Lung (tissue), 12 donors: Measurements from ENCODE around the gene UNC5A. TPM values are rescaled to one million over a fixed set of nuclear protein-coding genes. Genes with fewer than 3 reads are reported as not detected.

Experiments used
- ATAC-seq: fragments of 200-7000 bp; cut with Tn5 transposase; one replicate; pipeline ENCODE4 v1.9.1; 2020; ENCODE audit warnings: moderate number of reproducible peaks; ENCODE audit not compliant: insufficient read depth, low FRiP score
- DNase-seq, 3 donors: peaks; one replicate each; pipeline ENCODE4 v3.0.0-alpha.2; 2013 to 2017
- H3K27ac ChIP-seq, 2 donors: one replicate each; pipeline ENCODE4 v1.5.1; 2013; ENCODE audit warnings: mild to moderate bottlenecking in 2 of 2, moderate library complexity in 2 of 2, control low read depth in 1 of 2, inconsistent platforms in 1 of 2, low read depth in 1 of 2, low read length in 1 of 2
- H3K27me3 ChIP-seq, 3 donors: one replicate each; pipeline ENCODE4 v1.5.1; 2013; ENCODE audit warnings: low read length in 2 of 3; ENCODE audit not compliant: control insufficient read depth in 3 of 3, insufficient read depth in 3 of 3
- H3K36me3 ChIP-seq, 4 donors: one replicate each; pipeline ENCODE4 v1.5.1; 2013; ENCODE audit warnings: low read length in 4 of 4, mild to moderate bottlenecking in 1 of 4, moderate library complexity in 1 of 4; ENCODE audit not compliant: control insufficient read depth in 4 of 4, insufficient read depth in 4 of 4
- H3K4me1 ChIP-seq, 5 donors: one replicate each; pipeline ENCODE4 v1.5.1; 2013; ENCODE audit warnings: low read length in 5 of 5, mild to moderate bottlenecking in 2 of 5, moderate library complexity in 1 of 5; ENCODE audit not compliant: control insufficient read depth in 5 of 5, insufficient read depth in 5 of 5
- H3K4me3 ChIP-seq: one replicate; pipeline ENCODE4 v1.5.1; 2013; ENCODE audit warnings: mild to moderate bottlenecking, control low read depth, moderate library complexity
- H3K9ac ChIP-seq, 2 donors: one replicate each; pipeline ENCODE4 v1.5.1; 2013; ENCODE audit warnings: low read length in 2 of 2, control low read depth in 1 of 2; ENCODE audit not compliant: insufficient read depth in 1 of 2
- H3K9me3 ChIP-seq, 4 donors: one replicate each; pipeline ENCODE4 v1.5.1; 2013; ENCODE audit warnings: low read length in 3 of 4, mild to moderate bottlenecking in 1 of 4, moderate library complexity in 1 of 4; ENCODE audit not compliant: control insufficient read depth in 4 of 4, insufficient read depth in 3 of 4
- CTCF ChIP-seq: IDR thresholded peaks from 2 replicates; pipeline ENCODE4 v1.5.1; 2012; ENCODE audit warnings: mild to moderate bottlenecking; ENCODE audit errors: control extremely low read depth, extremely low read depth
- WGBS, 2 donors: extraction: QIAGEN DNeasy Blood & Tissue Kit; methylation state at CpG; one replicate each; pipeline ENCODE4 v1.1.7; 2013; 5-methylcytosine and 5-hydroxymethylcytosine counted together
- polyA plus RNA-seq, 2 donors: library from polyadenylated mRNA; stranded (reverse); fragments of 200-250 nt; gene quantifications; one replicate each; pipeline ENCODE4 v1.2.1, GENCODE V29; 2013
- total RNA-seq, 2 donors: library from RNA; depleted of rRNA in 1 of 2; stranded (reverse); fragments of >200 nt in 1 of 2; gene quantifications; one replicate each; pipeline ENCODE4 v1.2.1, GENCODE V29; 2014 to 2021
- donor health status: control.
- donor health status: control.
- donor health status: Bipolar disorder and iron deficiency.
- donor health status: healthy.
- donor health status: DM: yes; HTN: yes; CAD: no.

The UNC5A gene
- total and polyA plus RNA-seq, 4 donors = 0.08 to 0.40 (median 0.13) TPM

DNA sequence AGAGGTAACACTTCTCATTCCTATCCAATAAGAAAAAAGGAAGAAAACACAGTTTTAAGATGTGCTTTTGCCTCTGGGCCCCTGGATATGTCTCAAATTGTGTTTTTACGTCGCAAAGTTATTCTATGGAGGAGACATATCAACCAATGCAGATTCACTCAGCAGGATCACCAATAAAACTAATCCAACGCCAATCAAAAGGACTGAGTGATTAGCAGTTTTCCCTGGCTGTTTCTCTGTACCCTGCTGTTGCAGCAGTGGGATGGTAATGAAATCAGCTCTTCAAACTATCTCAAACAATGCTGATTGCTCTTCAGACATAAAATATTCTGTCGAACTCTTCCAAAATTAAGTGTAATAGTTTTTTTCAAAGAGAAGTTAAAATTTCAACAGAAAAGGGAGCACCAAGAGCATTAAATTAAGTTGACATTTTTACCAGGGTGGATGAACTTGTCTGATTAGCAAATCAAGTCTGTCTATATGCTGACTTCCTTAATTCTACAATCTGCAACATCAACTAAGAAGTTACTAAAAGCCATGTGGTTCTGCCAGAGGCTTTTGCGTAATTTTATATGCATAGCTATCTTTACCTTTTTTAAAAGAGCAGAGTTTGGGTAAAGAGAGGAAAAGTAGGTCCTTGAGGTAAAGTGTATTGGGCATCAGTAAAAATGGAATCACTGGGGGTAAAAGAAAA is 98.5 kb downstream of the UNC5A start:
- no peak for ATAC-seq
- WGBS, 2 donors = 81 to 88% methylated on average over 5 of the region's 5 CpGs
- DNase-seq = no peak
- H3K27ac ChIP-seq = no peak overlapping the region
- no peak overlapping the region for H3K4me3 ChIP-seq
- peaks cover 0 to 2% (median 0%) of the 10 kb centered on the region in 4 donors for H3K9me3 ChIP-seq
- no peak for TF ChIP-seq CTCF
- no peaks in the 10 kb centered on the region for H3K27me3 ChIP-seq
- no peak overlapping the region for H3K9ac ChIP-seq
- peaks cover 23 to 37% (median 32%) of the 10 kb centered on the region in 4 donors for H3K36me3 ChIP-seq
- H3K4me1 ChIP-seq = peaks cover 0 to 2% (median 0%) of the 10 kb centered on the region in 5 donors

GRCh38 chr5:176912115-176912514 is 101.8 kb downstream of the UNC5A start:
- TF ChIP-seq CTCF = no peak
- Histone ChIP-seq H3K4me3 (no peak overlapping the region), H3K9ac (no peak overlapping the region), H3K4me1 (peaks cover 0 to 2% (median 0%) of the 10 kb centered on the region in 5 donors), H3K27me3 (no peaks in the 10 kb centered on the region), H3K9me3 (peaks cover 0 to 2% (median 0%) of the 10 kb centered on the region in 4 donors), H3K36me3 (peaks cover 3 to 8% (median 5%) of the 10 kb centered on the region in 4 donors), H3K27ac (no peak overlapping the region)
- ATAC-seq (no peak), DNase-seq (no peak)
- 79 to 83% methylated on average over 2 of the region's 2 CpGs for WGBS, 2 donors

DNA sequence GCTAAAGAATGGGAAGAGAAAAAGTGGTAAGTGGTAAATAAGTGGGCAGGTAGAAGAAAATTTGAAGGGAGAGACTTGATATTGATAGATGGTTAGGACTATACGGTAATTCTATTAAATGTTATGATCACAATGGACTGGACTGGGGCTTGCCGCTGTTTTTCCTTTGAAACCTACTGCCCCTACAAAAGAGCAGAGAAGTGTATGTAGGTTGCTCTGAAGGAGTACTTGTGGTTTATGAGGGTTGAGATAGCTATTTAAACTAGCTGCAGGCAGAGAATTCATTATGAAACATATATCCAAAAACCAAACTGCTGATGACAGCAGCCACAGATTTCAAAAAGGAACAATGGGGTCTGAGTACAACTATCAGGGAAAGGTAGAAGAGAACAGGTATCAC is 105.5 kb downstream of the UNC5A start:
- DNase-seq = peak in 1 of 3 donors; percentile 32
- Histone ChIP-seq H3K4me3 (no peak overlapping the region), H3K9me3 (no peaks in the 10 kb centered on the region), H3K27ac (no peak overlapping the region), H3K9ac (no peak overlapping the region), H3K27me3 (no peaks in the 10 kb centered on the region), H3K36me3 (peaks cover 2 to 9% (median 5%) of the 10 kb centered on the region in 4 donors), H3K4me1 (no peaks in the 10 kb centered on the region)
- no peak for TF ChIP-seq CTCF
- 57 to 84% methylated on average over 2 of the region's 2 CpGs for WGBS, 2 donors
- no peak for ATAC-seq

DNA sequence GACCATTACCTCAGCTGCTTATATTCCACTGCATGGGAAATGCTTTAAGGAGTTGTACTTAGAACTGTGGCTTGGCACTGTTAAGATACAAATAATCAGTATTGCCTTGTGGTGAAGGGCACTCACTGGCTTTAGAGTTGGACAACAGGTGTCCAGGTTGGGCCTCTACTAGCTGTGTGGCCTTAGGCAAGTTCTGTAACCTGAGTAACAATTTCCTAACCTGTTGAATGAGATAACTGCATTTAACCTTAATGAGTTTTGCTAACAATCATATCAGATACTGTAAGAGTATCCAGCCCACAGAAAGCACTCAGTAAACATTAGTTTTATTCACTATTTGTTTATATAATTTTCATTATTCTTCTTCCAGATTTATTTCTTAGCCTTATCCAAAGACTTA is 106.0 kb downstream of the UNC5A start:
- Histone ChIP-seq H3K9me3 (no peaks in the 10 kb centered on the region), H3K36me3 (peaks cover 2 to 9% (median 5%) of the 10 kb centered on the region in 4 donors), H3K4me3 (no peak overlapping the region), H3K27ac (peak overlapping the region in 1 of 2 donors; percentile 22), H3K27me3 (no peaks in the 10 kb centered on the region), H3K4me1 (no peaks in the 10 kb centered on the region), H3K9ac (no peak overlapping the region)
- no peak for DNase-seq
- no peak for TF ChIP-seq CTCF
- no peak for ATAC-seq
